Liver (tissue), 3 donors: ENCODE results near the gene SLA2.
"Not testable (repeated sequence)": the region's sequence is repeated elsewhere in the genome, so short reads cannot be mapped to it uniquely, and the experiment has no call there.

Experiments used
- GABPA ChIP-seq, 2 donors: IDR thresholded peaks in 1 of 2; conservative IDR thresholded peaks in 1 of 2; 2 replicates each; pipeline ENCODE4 v1.6.1; 2016; ENCODE audit warnings: antibody characterized with exemption in 2 of 2, mild to moderate bottlenecking in 1 of 2, moderate library complexity in 1 of 2
- RAD21 ChIP-seq, 2 donors: IDR thresholded peaks; 2 replicates each; pipeline ENCODE4 v1.6.1; 2016; ENCODE audit warnings: antibody characterized with exemption in 2 of 2, mild to moderate bottlenecking in 2 of 2
- TF ChIP-seq, protein P1 (sequence below): fragments of 150-350 bp; IDR thresholded peaks from 2 replicates; pipeline ENCODE4 v1.5.1; 2017; ENCODE audit warnings: improper control_type of control experiment, low read depth, low read length; ENCODE audit not compliant: missing input control
- TF ChIP-seq, protein P2 (sequence below): IDR thresholded peaks from 2 replicates; pipeline ENCODE4 v1.6.1; 2016; ENCODE audit warnings: antibody characterized with exemption, mild to moderate bottlenecking
- donor health status: healthy.
- donor health status: healthy.

DNA sequence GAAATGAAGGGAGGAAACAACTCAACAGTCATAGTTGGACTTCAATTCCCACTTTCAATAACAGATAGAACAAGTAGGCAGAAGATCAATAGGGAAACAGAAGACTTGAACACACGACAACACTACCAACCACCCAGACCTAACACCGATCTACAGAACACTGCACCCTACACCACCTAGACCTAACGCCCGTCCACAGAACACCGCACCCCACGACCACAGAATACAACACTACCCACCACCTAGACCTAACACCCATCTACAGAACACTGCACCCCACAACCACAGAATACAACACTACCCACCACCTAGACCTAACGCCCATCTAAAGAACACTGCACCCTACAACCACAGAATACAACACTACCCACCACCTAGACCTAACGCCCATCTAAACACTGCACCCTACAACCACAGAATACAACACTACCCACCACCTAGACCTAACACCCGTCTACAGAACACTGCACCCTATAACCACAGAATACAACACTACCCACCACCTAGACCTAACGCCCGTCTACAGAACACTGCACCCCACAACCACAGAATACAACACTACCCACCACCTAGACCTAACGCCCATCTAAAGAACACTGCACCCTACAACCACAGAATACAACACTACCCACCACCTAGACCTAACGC lies 81.8 kb downstream of the SLA2 start:
- TF ChIP-seq, protein P1, sequence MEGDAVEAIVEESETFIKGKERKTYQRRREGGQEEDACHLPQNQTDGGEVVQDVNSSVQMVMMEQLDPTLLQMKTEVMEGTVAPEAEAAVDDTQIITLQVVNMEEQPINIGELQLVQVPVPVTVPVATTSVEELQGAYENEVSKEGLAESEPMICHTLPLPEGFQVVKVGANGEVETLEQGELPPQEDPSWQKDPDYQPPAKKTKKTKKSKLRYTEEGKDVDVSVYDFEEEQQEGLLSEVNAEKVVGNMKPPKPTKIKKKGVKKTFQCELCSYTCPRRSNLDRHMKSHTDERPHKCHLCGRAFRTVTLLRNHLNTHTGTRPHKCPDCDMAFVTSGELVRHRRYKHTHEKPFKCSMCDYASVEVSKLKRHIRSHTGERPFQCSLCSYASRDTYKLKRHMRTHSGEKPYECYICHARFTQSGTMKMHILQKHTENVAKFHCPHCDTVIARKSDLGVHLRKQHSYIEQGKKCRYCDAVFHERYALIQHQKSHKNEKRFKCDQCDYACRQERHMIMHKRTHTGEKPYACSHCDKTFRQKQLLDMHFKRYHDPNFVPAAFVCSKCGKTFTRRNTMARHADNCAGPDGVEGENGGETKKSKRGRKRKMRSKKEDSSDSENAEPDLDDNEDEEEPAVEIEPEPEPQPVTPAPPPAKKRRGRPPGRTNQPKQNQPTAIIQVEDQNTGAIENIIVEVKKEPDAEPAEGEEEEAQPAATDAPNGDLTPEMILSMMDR = not testable (repeated sequence)
- TF ChIP-seq, protein P2, sequence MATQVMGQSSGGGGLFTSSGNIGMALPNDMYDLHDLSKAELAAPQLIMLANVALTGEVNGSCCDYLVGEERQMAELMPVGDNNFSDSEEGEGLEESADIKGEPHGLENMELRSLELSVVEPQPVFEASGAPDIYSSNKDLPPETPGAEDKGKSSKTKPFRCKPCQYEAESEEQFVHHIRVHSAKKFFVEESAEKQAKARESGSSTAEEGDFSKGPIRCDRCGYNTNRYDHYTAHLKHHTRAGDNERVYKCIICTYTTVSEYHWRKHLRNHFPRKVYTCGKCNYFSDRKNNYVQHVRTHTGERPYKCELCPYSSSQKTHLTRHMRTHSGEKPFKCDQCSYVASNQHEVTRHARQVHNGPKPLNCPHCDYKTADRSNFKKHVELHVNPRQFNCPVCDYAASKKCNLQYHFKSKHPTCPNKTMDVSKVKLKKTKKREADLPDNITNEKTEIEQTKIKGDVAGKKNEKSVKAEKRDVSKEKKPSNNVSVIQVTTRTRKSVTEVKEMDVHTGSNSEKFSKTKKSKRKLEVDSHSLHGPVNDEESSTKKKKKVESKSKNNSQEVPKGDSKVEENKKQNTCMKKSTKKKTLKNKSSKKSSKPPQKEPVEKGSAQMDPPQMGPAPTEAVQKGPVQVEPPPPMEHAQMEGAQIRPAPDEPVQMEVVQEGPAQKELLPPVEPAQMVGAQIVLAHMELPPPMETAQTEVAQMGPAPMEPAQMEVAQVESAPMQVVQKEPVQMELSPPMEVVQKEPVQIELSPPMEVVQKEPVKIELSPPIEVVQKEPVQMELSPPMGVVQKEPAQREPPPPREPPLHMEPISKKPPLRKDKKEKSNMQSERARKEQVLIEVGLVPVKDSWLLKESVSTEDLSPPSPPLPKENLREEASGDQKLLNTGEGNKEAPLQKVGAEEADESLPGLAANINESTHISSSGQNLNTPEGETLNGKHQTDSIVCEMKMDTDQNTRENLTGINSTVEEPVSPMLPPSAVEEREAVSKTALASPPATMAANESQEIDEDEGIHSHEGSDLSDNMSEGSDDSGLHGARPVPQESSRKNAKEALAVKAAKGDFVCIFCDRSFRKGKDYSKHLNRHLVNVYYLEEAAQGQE = not testable (repeated sequence)
- TF ChIP-seq GABPA (IDR thresholded peaks at IDR 0.05 in 1 of 2, conservative IDR thresholded peaks at IDR 0.05 in 1 of 2); RAD21 (IDR thresholded peaks at IDR 0.05): not testable (repeated sequence)
